Measurements from ENCODE around the gene NRIP2.
"Not testable (repeated sequence)": the region's sequence is repeated elsewhere in the genome, so short reads cannot be mapped to it uniquely, and the experiment has no call there.

The NRIP2 gene, protein sequence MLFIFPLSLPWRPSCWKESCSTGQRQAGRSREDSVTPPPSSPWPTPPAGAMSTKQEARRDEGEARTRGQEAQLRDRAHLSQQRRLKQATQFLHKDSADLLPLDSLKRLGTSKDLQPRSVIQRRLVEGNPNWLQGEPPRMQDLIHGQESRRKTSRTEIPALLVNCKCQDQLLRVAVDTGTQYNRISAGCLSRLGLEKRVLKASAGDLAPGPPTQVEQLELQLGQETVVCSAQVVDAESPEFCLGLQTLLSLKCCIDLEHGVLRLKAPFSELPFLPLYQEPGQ

GRCh38 chr12:2834581-2835491, at the start of gene NRIP2:
Gene NRIP2, minus strand, starts transcription at chr12:2835035. Its CDS starts 52 bp downstream, at chr12:2834983.
- peak; percentile 90 for DNase-seq

DNA sequence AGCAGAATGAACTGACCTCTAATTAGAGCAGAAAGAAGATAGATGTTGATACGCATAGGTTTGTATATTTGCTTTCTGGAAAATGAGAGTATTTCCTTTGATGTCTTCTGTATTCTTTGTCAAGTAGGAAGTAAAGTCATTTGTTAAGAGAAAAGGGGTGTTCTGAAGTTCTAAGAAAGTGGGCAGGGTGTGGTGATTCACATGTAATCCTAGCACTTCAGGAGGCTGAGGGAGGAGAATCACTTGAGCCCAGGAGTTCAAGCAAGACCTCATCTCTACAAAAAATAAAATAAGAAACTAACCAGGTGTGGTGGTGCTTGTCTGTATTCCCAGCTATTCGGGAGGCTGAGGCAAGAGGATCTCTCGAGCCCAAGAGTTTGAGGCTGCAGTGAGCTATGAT, 45.0 kb upstream of the NRIP2 start:
- no peak for DNase-seq

GRCh38 chr12:2877953-2878732, 43.3 kb upstream of the NRIP2 start:
- no peak for DNase-seq

DNA sequence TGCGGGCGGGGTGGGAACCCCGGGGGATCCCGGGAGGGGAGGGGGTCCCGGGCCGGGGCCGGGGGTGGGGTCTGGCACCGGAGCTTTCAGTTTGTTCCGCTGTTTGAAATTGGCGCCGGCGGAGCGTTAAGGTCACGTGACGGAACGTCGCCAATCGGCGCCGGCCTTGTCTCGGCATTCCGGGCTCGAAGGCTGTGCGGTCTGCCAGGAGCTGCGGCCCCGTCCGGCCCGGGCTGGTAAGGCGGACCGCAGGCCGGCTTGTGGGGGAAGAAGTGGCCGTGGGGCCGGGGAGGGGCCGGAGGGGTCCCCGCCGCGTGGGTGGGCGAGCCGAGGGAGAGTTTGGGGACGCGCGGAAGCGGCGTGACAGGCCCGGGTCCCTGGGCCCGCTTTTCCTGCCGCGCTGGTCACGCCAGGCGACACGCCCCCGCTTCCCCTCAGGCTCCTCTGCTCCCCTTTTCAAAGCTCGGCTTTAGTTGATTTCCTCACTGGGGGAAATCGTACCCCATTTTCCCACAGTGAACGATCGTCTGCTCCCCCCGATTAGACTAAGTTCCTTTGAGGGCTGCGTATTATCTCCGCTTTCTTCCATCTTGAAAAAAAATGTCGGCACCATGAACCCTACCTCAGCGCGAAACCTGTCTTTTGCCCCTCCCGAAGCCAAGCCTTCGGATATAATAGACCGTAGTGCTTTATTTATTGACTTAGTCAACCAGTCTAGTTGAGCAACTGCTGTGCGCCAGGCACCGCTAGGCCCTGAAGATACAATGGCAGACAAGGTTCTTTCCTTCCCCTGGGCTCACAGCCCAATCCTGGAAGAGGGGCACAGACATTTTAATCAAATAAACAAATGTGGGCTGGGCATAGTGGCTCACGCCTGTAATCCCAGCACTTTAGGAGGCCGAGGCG, 42.5 kb upstream of the NRIP2 start, which contains the start of the genes FOXM1 and RHNO1:
Gene FOXM1 (minus strand): TSS at position 128 of the 906 bp plus-strand sequence. CDS start 2,696 bp downstream, outside the sequence.
Gene RHNO1 (plus strand): TSS at position 177 of the 906 bp plus-strand sequence. CDS start 8,144 bp downstream, outside the sequence.
- peak; percentile 94 for DNase-seq

DNA sequence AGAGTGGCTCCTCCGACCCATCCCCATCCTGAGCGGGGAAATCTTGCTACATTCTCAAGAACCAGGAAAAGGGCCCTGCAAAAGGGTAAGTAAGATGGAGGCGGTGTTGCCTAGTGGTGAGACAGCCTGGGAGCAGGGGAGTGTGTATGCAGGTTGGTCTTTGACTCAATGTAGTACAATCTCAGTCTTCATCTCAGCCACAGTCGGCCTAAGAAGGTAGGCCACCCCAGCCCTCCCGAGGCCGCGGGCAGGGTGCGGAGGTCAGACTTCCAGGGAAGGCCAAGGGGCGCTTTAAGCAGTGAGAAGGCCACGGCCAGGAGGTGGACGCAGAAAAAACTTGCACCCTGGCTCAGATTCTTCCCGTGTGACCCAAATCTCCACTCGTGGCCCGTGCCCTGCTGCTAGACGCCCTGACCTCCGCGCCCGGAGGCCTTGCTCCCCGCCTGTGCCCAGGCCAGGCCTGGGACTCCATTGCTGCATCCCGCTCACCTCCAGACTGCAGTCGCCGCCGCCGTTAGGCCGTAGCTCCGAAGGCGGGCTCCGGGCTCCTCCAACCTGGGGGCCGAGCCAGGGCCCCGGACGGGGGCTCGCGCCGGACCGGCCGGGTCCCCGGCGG, 41.7 kb upstream of the NRIP2 start:
- no peak for DNase-seq

DNA sequence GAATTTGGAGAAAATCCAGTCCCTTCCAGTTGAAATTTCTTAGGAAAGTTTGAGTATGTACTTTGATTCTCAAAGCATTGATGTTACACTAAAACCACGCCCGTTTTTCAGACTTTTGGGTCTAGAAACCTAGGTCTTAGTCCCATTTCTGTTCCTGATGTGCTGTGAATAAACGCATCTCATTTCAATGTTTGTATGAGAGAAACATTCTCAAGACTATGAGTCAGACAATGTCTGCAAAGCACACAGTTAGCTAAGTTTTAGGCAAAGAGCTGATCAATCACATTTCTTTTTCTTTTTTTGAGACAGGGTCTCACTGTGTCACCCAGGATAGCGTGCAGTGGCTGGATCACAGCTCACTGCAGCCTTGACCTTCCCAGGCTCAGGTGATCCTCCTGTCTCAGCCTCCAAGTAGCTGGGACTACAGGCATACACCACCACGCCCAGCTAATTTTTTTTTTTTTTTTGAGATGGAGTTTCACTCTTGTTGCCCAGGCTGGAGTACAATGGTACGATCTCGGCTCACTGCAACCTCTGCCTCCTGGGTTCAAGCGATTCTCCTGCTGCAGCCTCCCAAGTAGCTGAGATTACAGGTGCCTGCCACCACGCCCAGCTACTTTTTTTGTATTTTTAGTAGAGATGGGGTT, 34.3 kb upstream of the NRIP2 start:
- DNase-seq: not testable (repeated sequence)

GRCh38 chr12:2864198-2864597, 29.4 kb upstream of the NRIP2 start:
- no peak for DNase-seq

- DNase-seq: not testable (repeated sequence)
These were observed 28.6 kb upstream of the NRIP2 start for GRCh38 chr12:2863402-2863801.

GRCh38 chr12:2862876-2863275, 28.0 kb upstream of the NRIP2 start:
- no peak for DNase-seq

GRCh38 chr12:2860170-2860569, 25.3 kb upstream of the NRIP2 start:
- no peak for DNase-seq

GRCh38 chr12:2858944-2859421, 24.1 kb upstream of the NRIP2 start:
- DNase-seq: no peak

GRCh38 chr12:2858334-2858733, 23.5 kb upstream of the NRIP2 start:
- no peak for DNase-seq

DNA sequence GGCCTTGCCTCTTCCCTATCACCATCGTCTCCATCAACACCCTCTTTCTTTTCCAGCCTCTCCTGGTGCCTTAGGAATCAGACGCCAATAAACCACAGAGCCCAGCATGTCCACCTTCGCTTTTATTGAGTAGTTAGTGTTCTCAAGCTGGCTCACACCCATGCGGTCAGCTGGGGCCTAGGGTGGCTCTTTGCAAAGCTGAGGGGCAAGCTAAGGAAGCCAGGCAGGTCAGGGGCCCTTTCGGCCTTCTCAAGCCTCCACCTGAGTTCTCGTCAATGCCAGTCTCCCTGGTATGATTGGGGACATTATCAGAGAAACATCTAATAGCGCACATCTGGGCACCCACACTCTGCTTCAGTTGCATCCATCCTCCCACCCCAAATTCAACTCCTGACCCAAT, 22.7 kb upstream of the NRIP2 start:
- DNase-seq: no peak

DNA sequence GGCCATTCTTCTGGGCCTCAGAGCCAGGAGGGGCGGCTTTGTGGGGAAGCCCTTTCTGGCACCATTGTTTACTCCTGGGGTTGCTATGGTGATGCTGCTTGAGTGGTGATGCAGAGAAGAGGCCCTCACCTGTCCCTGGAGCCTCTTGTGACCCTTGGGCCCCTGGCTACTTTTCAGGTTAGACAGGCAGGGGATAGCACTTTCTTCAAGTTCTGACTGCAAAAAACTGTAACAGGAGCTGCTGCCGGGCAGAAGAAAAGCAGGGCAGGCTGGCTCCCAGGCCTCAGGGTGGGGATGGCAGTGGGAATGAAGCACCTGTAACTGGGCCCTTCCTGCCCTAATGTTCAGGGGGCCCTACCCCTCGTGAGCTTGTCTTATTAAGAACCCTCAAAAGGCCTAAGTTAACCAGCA, 22.2 kb upstream of the NRIP2 start, which contains the start of gene TEX52:
Gene TEX52 (minus strand): TSS at position 19 of the 411 bp plus-strand sequence. CDS start 13 bp downstream, at position 6.
- no peak for DNase-seq

GRCh38 chr12:2856051-2856450, 21.2 kb upstream of the NRIP2 start:
- DNase-seq: no peak

DNA sequence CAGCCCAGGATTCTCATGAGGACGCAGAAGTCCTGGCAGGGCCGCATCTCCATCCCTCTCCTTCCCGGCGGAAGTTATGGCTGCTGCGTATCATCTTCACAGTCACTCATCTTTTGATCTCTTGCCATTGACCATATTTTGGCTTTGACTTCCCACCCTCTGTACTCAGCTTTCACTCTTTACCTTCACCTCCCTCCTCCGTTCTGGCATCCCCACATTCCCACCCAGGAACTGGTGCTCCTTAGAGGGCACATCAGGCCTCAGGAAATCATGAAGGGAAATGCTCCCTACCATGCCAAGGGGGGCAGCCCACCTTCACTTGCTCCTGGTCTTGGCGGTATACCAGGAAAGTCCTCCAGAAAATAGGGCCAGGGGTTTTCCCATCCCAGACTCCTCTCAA, 20.7 kb upstream of the NRIP2 start:
- DNase-seq: no peak

DNA sequence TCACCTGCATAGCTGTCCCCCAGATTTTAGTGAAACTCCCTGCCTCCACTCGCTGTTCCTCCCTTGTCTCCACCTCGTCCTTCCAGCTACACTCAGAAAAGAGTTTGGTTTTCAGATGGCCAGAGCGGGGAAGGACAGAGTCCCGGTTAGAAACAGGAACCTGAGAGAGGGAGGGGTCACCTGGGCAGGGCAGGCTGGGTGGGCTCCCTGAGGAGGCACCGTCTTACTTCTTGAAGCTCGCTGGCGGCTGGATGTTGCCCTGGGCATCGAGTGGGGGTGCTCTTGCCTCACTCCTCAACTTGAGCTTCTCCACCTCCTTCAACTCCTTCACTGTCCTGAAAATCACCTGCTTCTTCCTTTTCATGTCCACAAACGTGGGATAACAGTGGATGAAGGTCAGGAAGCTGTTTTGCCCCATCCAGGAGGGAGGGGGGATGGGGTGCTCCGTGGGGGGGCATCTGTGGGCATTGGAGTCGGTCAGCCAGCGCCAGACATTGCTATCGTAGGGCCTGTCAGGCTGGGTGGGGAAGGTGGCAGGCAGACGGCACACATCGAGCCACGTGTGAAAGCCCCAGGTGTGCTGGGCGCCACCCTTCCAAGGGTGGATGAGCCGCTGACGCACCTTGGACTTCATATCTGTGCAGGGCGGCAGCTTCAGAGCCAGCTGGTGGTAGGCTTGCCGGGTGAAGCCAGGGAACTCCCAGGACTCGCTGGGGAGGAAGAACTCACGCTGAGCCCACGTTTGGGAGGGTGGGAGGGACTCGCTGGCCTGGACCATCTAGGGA, 20.0 kb upstream of the NRIP2 start:
- no peak for DNase-seq

GRCh38 chr12:2853626-2854025, 18.8 kb upstream of the NRIP2 start:
- peak; percentile 88 for DNase-seq

- no peak for DNase-seq
These were observed 17.1 kb upstream of the NRIP2 start for GRCh38 chr12:2851931-2852330.

- peak; percentile 58 for DNase-seq
These were observed 10.4 kb upstream of the NRIP2 start for GRCh38 chr12:2845280-2845679.
